Lung (tissue), 12 donors: Measurements from ENCODE around the gene GNG3. TPM values are rescaled to one million over a fixed set of nuclear protein-coding genes. Genes with fewer than 3 reads are reported as not detected.
"Not testable (repeated sequence)": the region's sequence is repeated elsewhere in the genome, so short reads cannot be mapped to it uniquely, and the experiment has no call there.

ENCODE experiments used
- ATAC-seq: fragments of 200-7000 bp; cut with Tn5 transposase; one replicate; pipeline ENCODE4 v1.9.1; 2020; ENCODE audit warnings: moderate number of reproducible peaks; ENCODE audit not compliant: insufficient read depth, low FRiP score
- DNase-seq, 3 donors: peaks; one replicate each; pipeline ENCODE4 v3.0.0-alpha.2; 2013 to 2017
- H3K27ac ChIP-seq, 2 donors: one replicate each; pipeline ENCODE4 v1.5.1; 2013; ENCODE audit warnings: mild to moderate bottlenecking in 2 of 2, moderate library complexity in 2 of 2, control low read depth in 1 of 2, inconsistent platforms in 1 of 2, low read depth in 1 of 2, low read length in 1 of 2
- H3K27me3 ChIP-seq, 3 donors: one replicate each; pipeline ENCODE4 v1.5.1; 2013; ENCODE audit warnings: low read length in 2 of 3; ENCODE audit not compliant: control insufficient read depth in 3 of 3, insufficient read depth in 3 of 3
- H3K36me3 ChIP-seq, 4 donors: one replicate each; pipeline ENCODE4 v1.5.1; 2013; ENCODE audit warnings: low read length in 4 of 4, mild to moderate bottlenecking in 1 of 4, moderate library complexity in 1 of 4; ENCODE audit not compliant: control insufficient read depth in 4 of 4, insufficient read depth in 4 of 4
- H3K4me1 ChIP-seq, 5 donors: one replicate each; pipeline ENCODE4 v1.5.1; 2013; ENCODE audit warnings: low read length in 5 of 5, mild to moderate bottlenecking in 2 of 5, moderate library complexity in 1 of 5; ENCODE audit not compliant: control insufficient read depth in 5 of 5, insufficient read depth in 5 of 5
- H3K4me3 ChIP-seq: one replicate; pipeline ENCODE4 v1.5.1; 2013; ENCODE audit warnings: mild to moderate bottlenecking, control low read depth, moderate library complexity
- H3K9ac ChIP-seq, 2 donors: one replicate each; pipeline ENCODE4 v1.5.1; 2013; ENCODE audit warnings: low read length in 2 of 2, control low read depth in 1 of 2; ENCODE audit not compliant: insufficient read depth in 1 of 2
- H3K9me3 ChIP-seq, 4 donors: one replicate each; pipeline ENCODE4 v1.5.1; 2013; ENCODE audit warnings: low read length in 3 of 4, mild to moderate bottlenecking in 1 of 4, moderate library complexity in 1 of 4; ENCODE audit not compliant: control insufficient read depth in 4 of 4, insufficient read depth in 3 of 4
- CTCF ChIP-seq: IDR thresholded peaks from 2 replicates; pipeline ENCODE4 v1.5.1; 2012; ENCODE audit warnings: mild to moderate bottlenecking; ENCODE audit errors: control extremely low read depth, extremely low read depth
- WGBS, 2 donors: extraction: QIAGEN DNeasy Blood & Tissue Kit; methylation state at CpG; one replicate each; pipeline ENCODE4 v1.1.7; 2013; 5-methylcytosine and 5-hydroxymethylcytosine counted together
- polyA plus RNA-seq, 2 donors: library from polyadenylated mRNA; stranded (reverse); fragments of 200-250 nt; gene quantifications; one replicate each; pipeline ENCODE4 v1.2.1, GENCODE V29; 2013
- total RNA-seq, 2 donors: library from RNA; depleted of rRNA in 1 of 2; stranded (reverse); fragments of >200 nt in 1 of 2; gene quantifications; one replicate each; pipeline ENCODE4 v1.2.1, GENCODE V29; 2014 to 2021
- donor health status: control.
- donor health status: control.
- donor health status: Bipolar disorder and iron deficiency.
- donor health status: healthy.
- donor health status: DM: yes; HTN: yes; CAD: no.

The GNG3 gene
- total and polyA plus RNA-seq, 4 donors: 0.05 to 0.40 (median 0.26) TPM; not detected in 1

- ATAC-seq: peak; percentile 73
- Histone ChIP-seq H3K4me1 (peaks cover 0 to 35% (median 6%) of the 10 kb centered on the region in 5 donors), H3K9me3 (no peaks in the 10 kb centered on the region), H3K9ac (peak overlapping the region in 1 of 2 donors; percentile 99), H3K4me3 (peak overlapping the region; percentile 78), H3K27me3 (no peaks in the 10 kb centered on the region), H3K27ac (peak overlapping the region; percentile 84 to 97), H3K36me3 (peaks cover 4 to 20% (median 12%) of the 10 kb centered on the region in 4 donors)
- DNase-seq: peak; percentile 96 to 100 (median 99)
- TF ChIP-seq CTCF: no peak
- 0% methylated on average over 20 of the region's 20 CpGs for WGBS, 2 donors
Observed at GRCh38 chr11:62727872-62728170, 20.3 kb downstream of the GNG3 start.

GRCh38 chr11:62728171-62728988 is 20.9 kb downstream of the GNG3 start, which contains the start of gene TTC9C:
TTC9C (plus strand) TSS chr11:62728486; CDS start chr11:62728849, 363 bp downstream.
- H3K4me1 ChIP-seq: peaks cover 0 to 35% (median 6%) of the 10 kb centered on the region in 5 donors

GRCh38 chr11:62730076-62730475 is 22.6 kb downstream of the GNG3 start:
- not testable (repeated sequence) for H3K9me3 ChIP-seq, DNase-seq, ATAC-seq, H3K27me3 ChIP-seq, H3K4me3 ChIP-seq, H3K27ac ChIP-seq, H3K9ac ChIP-seq
- peaks cover 0 to 20% (median 9%) of the 10 kb centered on the region in 4 donors for H3K36me3 ChIP-seq
- 87 to 89% methylated on average over 14 of the region's 14 CpGs for WGBS, 2 donors
- H3K4me1 ChIP-seq: peaks cover 0 to 22% (median 1%) of the 10 kb centered on the region in 5 donors

More at GRCh38 chr11:62728171-62728988, 20.9 kb downstream of the GNG3 start, which contains the start of gene TTC9C:
- WGBS, 2 donors: 0% methylated on average over 29 of the region's 29 CpGs
- no peak for TF ChIP-seq CTCF
- no peaks in the 10 kb centered on the region for H3K27me3 ChIP-seq
- peak within 1 kb of the TSS; percentile 97 to 99 for H3K27ac ChIP-seq
- H3K9ac ChIP-seq: peak within 1 kb of the TSS; percentile 76 to 99
- peak; percentile 64 for ATAC-seq
- DNase-seq: peak; percentile 89 to 94 (median 93)
- no peaks in the 10 kb centered on the region for H3K9me3 ChIP-seq
- H3K36me3 ChIP-seq: peaks cover 2 to 20% (median 10%) of the 10 kb centered on the region in 4 donors
- H3K4me3 ChIP-seq: peak within 1 kb of the TSS; percentile 78

GRCh38 chr11:62732830-62733229 is 25.4 kb downstream of the GNG3 start:
- Histone ChIP-seq H3K27ac (no peak overlapping the region), H3K4me1 (peaks cover 0 to 10% (median 1%) of the 10 kb centered on the region in 5 donors), H3K36me3 (peaks cover 4 to 26% (median 7%) of the 10 kb centered on the region in 4 donors), H3K9me3 (no peaks in the 10 kb centered on the region), H3K9ac (no peak overlapping the region), H3K4me3 (no peak overlapping the region), H3K27me3 (no peaks in the 10 kb centered on the region)
- DNase-seq: peak in 2 of 3 donors; percentile 34 to 37
- no peak for TF ChIP-seq CTCF
- 85 to 86% methylated on average over 2 of the region's 2 CpGs for WGBS, 2 donors
- no peak for ATAC-seq
